Common myeloid progenitor, CD34-positive (primary cell): ENCODE data around the gene UTP20.

Experiments used
- CTCF ChIA-PET: fragments of 350-600 bp; sonication (Branson Sonifier 250); formaldehyde crosslinking; loops from one replicate; lab custom pipeline; 2021; ENCODE audit warnings: antibody characterized with exemption; lab: Charles Lee
- POLR2A ChIA-PET: fragments of 350-600 bp; sonication (Branson Sonifier 250); formaldehyde crosslinking; loops from one replicate; lab custom pipeline; 2021; ENCODE audit warnings: antibody characterized with exemption; lab: Charles Lee
- DNase-seq, 3 donors: peaks; one replicate each; pipeline versions ENCODE4 v3.0.0 to v3.0.0-alpha.2; 2013
- H3K27ac ChIP-seq, 2 experiments: 1 replicate in 1 of 2; 2 replicates in 1 of 2; pipeline ENCODE4 v1.7.0; 2013; ENCODE audit warnings: inconsistent platforms in 2 of 2, low read length in 2 of 2, mild to moderate bottlenecking in 2 of 2, low read depth in 1 of 2, moderate library complexity in 1 of 2; ENCODE audit not compliant: severe bottlenecking in 2 of 2, insufficient read depth in 1 of 2, poor library complexity in 1 of 2
- H3K27me3 ChIP-seq, 5 experiments: replicated peaks in 2 of 5; 1 replicate in 3 of 5; 2 replicates in 2 of 5; pipeline versions ENCODE4 v1.6.1 to v1.7.0; 2013; ENCODE audit warnings: low read length in 4 of 5, mild to moderate bottlenecking in 2 of 5, moderate library complexity in 2 of 5, inconsistent platforms in 1 of 5; ENCODE audit not compliant: insufficient read depth in 5 of 5, control insufficient read depth in 4 of 5
- H3K36me3 ChIP-seq, 4 experiments: 1 replicate in 2 of 4; 2 replicates in 2 of 4; pipeline versions ENCODE4 v1.6.1 to v1.7.0; 2013; ENCODE audit warnings: low read length in 3 of 4, control low read depth in 1 of 4, mild to moderate bottlenecking in 1 of 4; ENCODE audit not compliant: control insufficient read depth in 4 of 4, insufficient read depth in 4 of 4
- H3K4me1 ChIP-seq, 4 experiments: 1 replicate in 3 of 4; 2 replicates in 1 of 4; pipeline versions ENCODE4 v1.6.1 to v1.7.1; 2013; ENCODE audit warnings: low read length in 3 of 4, mild to moderate bottlenecking in 3 of 4, control low read depth in 1 of 4, inconsistent platforms in 1 of 4, moderate library complexity in 1 of 4; ENCODE audit not compliant: control insufficient read depth in 4 of 4, insufficient read depth in 4 of 4; ENCODE audit errors: control extremely low read depth in 1 of 4
- H3K4me3 ChIP-seq, 7 experiments: 1 replicate in 4 of 7; 2 replicates in 3 of 7; pipeline versions ENCODE4 v1.5.1 to v1.7.0; 2013; ENCODE audit warnings: mild to moderate bottlenecking in 7 of 7, low read length in 6 of 7, moderate library complexity in 6 of 7, inconsistent platforms in 2 of 7, low read depth in 2 of 7, control low read depth in 1 of 7; ENCODE audit not compliant: insufficient read depth in 4 of 7, control insufficient read depth in 1 of 7; ENCODE audit errors: extremely low read depth in 1 of 7
- H3K9me3 ChIP-seq, 5 experiments: 1 replicate in 4 of 5; 2 replicates in 1 of 5; pipeline versions ENCODE4 v1.6.1 to v1.7.1; 2013; ENCODE audit warnings: low read length in 4 of 5, mild to moderate bottlenecking in 2 of 5, inconsistent platforms in 1 of 5, low read depth in 1 of 5, moderate library complexity in 1 of 5; ENCODE audit not compliant: control insufficient read depth in 4 of 5, insufficient read depth in 2 of 5; ENCODE audit errors: control extremely low read depth in 1 of 5
- WGBS: methylation state at CpG from one replicate; pipeline ENCODE4 v1.1.5; 2013; ENCODE audit not compliant: insufficient coverage; 5-methylcytosine and 5-hydroxymethylcytosine counted together

The UTP20 gene

GRCh38 chr12:101297661-101298060 is 17.8 kb downstream of the UTP20 start:
- 96% methylated on average over 3 of the region's 4 CpGs for WGBS
- no peak for DNase-seq
- no peak overlapping the region for H3K4me3 ChIP-seq
- no peaks in the 10 kb centered on the region for H3K4me1 ChIP-seq
- H3K27ac ChIP-seq = no peak overlapping the region
- peaks cover 17 to 58% (median 42%) of the 10 kb centered on the region in 4 experiments for H3K36me3 ChIP-seq
- ChIA-PET POLR2A (no interaction called here), CTCF (no interaction called here)
- no peaks in the 10 kb centered on the region for H3K27me3 ChIP-seq
- H3K9me3 ChIP-seq = no peaks in the 10 kb centered on the region

- Histone ChIP-seq H3K4me3 (no peak overlapping the region), H3K9me3 (no peaks in the 10 kb centered on the region), H3K27ac (no peak overlapping the region), H3K4me1 (no peaks in the 10 kb centered on the region), H3K36me3 (peaks cover 12 to 61% (median 45%) of the 10 kb centered on the region in 4 experiments), H3K27me3 (no peaks in the 10 kb centered on the region)
- DNase-seq = no peak
- WGBS = no CpG with 5 or more reads among the region's 2 CpGs
- ChIA-PET CTCF (no interaction called here), POLR2A (no interaction called here)
Observed at GRCh38 chr12:101298426-101298825, 18.5 kb downstream of the UTP20 start.

- CTCF ChIA-PET = no interaction called here
- WGBS = no CpG with 5 or more reads among the region's 2 CpGs
- H3K9me3 ChIP-seq = no peaks in the 10 kb centered on the region
- no peak overlapping the region for H3K4me3 ChIP-seq
- no peaks in the 10 kb centered on the region for H3K4me1 ChIP-seq
- peaks cover 11 to 69% (median 50%) of the 10 kb centered on the region in 4 experiments for H3K36me3 ChIP-seq
- POLR2A ChIA-PET = no interaction called here
- DNase-seq = no peak
- no peak overlapping the region for H3K27ac ChIP-seq
- H3K27me3 ChIP-seq = no peaks in the 10 kb centered on the region
Observed at GRCh38 chr12:101299346-101299745, 19.4 kb downstream of the UTP20 start.

- Histone ChIP-seq H3K27me3 (no peaks in the 10 kb centered on the region), H3K27ac (no peak overlapping the region), H3K9me3 (no peaks in the 10 kb centered on the region), H3K4me1 (no peaks in the 10 kb centered on the region), H3K4me3 (no peak overlapping the region), H3K36me3 (peaks cover 13 to 71% (median 52%) of the 10 kb centered on the region in 4 experiments)
- no peak for DNase-seq
- CTCF ChIA-PET = no interaction called here
- POLR2A ChIA-PET = no interaction called here
- WGBS = 100% methylated on average over 1 of the region's 3 CpGs
Observed at GRCh38 chr12:101299931-101300330, 20.0 kb downstream of the UTP20 start.

- H3K36me3 ChIP-seq = peaks cover 13 to 78% (median 53%) of the 10 kb centered on the region in 4 experiments
- H3K27me3 ChIP-seq = no peaks in the 10 kb centered on the region
- no peak overlapping the region for H3K27ac ChIP-seq
- H3K4me1 ChIP-seq = no peaks in the 10 kb centered on the region
- H3K9me3 ChIP-seq = no peaks in the 10 kb centered on the region
- ChIA-PET CTCF (no interaction called here), POLR2A (no interaction called here)
- WGBS = no CpG with 5 or more reads among the region's 4 CpGs
- DNase-seq = no peak
- no peak overlapping the region for H3K4me3 ChIP-seq
Observed at GRCh38 chr12:101302741-101303140, 22.8 kb downstream of the UTP20 start.

- Histone ChIP-seq H3K36me3 (peaks cover 6 to 90% (median 47%) of the 10 kb centered on the region in 4 experiments), H3K9me3 (no peaks in the 10 kb centered on the region), H3K27ac (no peak overlapping the region), H3K27me3 (no peaks in the 10 kb centered on the region), H3K4me3 (no peak overlapping the region), H3K4me1 (no peaks in the 10 kb centered on the region)
- DNase-seq = no peak
- POLR2A ChIA-PET = no interaction called here
- WGBS = no CpG with 5 or more reads among the region's 2 CpGs
- CTCF ChIA-PET = no interaction called here
Observed at GRCh38 chr12:101305226-101305779, 25.4 kb downstream of the UTP20 start.

GRCh38 chr12:101305794-101306193 is 25.9 kb downstream of the UTP20 start:
- H3K9me3 ChIP-seq = no peaks in the 10 kb centered on the region
- CTCF ChIA-PET = no interaction called here
- no peak overlapping the region for H3K27ac ChIP-seq
- H3K4me1 ChIP-seq = no peaks in the 10 kb centered on the region
- POLR2A ChIA-PET = no interaction called here
- H3K4me3 ChIP-seq = no peak overlapping the region
- H3K36me3 ChIP-seq = peaks cover 6 to 88% (median 44%) of the 10 kb centered on the region in 4 experiments
- WGBS = 100% methylated on average over 1 of the region's 2 CpGs
- no peaks in the 10 kb centered on the region for H3K27me3 ChIP-seq
- DNase-seq = no peak
